Heart left ventricle (tissue), 13 donors: Measurements from ENCODE around the gene CCDC85B.
A peak's percentile ranks its signal among the peaks of the same experiment; 100 is the strongest.

Experiments used
- POLR2A ChIP-seq, 2 donors: fragments of 450-650 bp; IDR thresholded peaks; one replicate each; pipeline ENCODE4 v1.6.1; 2017; ENCODE audit warnings: antibody characterized with exemption in 2 of 2, mild to moderate bottlenecking in 2 of 2, moderate library complexity in 2 of 2
- TF ChIP-seq, protein P1 (sequence below), 12 donors: fragments of 200-600 bp; sonication (generic) in 4 of 12; IDR thresholded peaks; one replicate each; pipeline versions ENCODE4 v1.5.0 to v1.8.0; 2018 to 2022; ENCODE audit warnings: antibody characterized with exemption in 12 of 12, mild to moderate bottlenecking in 5 of 12
- donor health status: ischemic (EF 13 %, LVEDD 7.1; RV severe dilation, severe dysfunction).
- donor health status: DM: no; HTN: yes; CAD: no.
- donor health status: DM: no; HTN: no; CAD: no.
- donor health status: ischemic (EF 25% LVEDD 6.9; RV normal size, moderate dysfunction).
- donor health status: ischemic (EF 25% LVEDD 5.7; RV mildly dilated, moderate dysfunction).
- donor health status: ischemic (EF 35%, LVEDD 5.7; RV mildly dilated, moderate dysfunction).
- donor health status: nonischemic (EF 11% LVEDD 7.7; RV severe dilation, severe dysfunction).
- donor health status: DM: yes; HTN: yes; CAD: no.
- donor health status: PGD.
- donor health status: ischemic (EF 29% LVEDD 5.4; RV normal size, mild dysfunction).
- donor health status: nonischemic (EF 23%, LVEDD 6.1; RV moderate dilation, normal function).

DNA sequence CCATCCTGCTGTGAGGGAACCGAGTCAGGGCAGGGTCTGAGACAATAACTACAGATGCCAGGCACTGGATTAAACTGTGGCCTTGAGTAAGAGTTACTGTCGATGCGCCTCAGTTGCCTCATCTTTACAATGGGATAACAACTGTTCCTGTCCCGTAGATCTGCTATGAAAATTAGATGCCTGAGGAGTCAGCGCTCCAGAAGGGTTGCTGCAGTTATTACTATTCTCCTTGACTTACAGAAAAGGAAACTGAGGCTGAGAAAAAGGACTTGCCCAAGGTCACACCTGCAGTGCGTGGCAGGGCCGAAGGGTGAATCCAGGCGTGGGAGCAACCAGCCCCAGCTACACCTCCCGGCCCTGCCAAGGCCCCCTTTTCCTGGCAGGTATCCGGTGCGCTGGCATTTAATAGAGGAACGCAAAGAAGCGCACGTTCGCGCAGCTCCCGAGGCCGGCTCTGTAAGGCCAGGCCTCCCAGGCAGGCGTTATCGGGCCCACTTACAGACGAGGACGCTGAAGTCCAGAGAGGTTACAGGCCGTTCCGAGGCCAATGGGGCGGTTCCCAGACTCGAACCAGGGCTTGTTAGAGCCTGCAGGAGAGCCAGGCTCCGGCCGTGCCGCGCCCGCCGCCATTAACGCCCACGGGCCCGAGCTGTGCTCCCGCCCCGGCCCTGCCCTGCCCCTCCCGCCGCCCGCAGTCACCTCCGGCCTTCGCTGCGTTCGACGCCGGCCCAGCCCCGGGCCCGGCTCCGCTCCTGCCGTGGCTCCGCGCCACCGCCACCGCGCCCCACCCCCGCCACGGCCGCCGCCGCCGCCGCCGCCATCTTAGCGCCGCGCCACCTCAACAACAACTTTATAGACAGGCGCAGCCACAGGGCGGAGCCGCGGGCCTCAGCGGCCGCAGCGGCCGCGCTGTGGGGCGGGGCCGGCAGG is 28.0 kb downstream of the CCDC85B start, which contains the start of gene C11orf68:
- TF ChIP-seq, protein P1, sequence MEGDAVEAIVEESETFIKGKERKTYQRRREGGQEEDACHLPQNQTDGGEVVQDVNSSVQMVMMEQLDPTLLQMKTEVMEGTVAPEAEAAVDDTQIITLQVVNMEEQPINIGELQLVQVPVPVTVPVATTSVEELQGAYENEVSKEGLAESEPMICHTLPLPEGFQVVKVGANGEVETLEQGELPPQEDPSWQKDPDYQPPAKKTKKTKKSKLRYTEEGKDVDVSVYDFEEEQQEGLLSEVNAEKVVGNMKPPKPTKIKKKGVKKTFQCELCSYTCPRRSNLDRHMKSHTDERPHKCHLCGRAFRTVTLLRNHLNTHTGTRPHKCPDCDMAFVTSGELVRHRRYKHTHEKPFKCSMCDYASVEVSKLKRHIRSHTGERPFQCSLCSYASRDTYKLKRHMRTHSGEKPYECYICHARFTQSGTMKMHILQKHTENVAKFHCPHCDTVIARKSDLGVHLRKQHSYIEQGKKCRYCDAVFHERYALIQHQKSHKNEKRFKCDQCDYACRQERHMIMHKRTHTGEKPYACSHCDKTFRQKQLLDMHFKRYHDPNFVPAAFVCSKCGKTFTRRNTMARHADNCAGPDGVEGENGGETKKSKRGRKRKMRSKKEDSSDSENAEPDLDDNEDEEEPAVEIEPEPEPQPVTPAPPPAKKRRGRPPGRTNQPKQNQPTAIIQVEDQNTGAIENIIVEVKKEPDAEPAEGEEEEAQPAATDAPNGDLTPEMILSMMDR (IDR thresholded peaks at IDR 0.05), result no peak
- peak in 1 of 2 donors; percentile 8 for TF ChIP-seq POLR2A (IDR thresholded peaks at IDR 0.05)
